Stimulated activated CD4-positive, alpha-beta T cell treated with anti-CD3 and anti-CD28 coated beads, TNF-alpha, amount 100 ng/mL, for 48 hours (primary cell): Measurements from ENCODE around the gene PTPRT.

Experiments used
- DNase-seq, 3 donors: peaks; one replicate each; pipeline ENCODE4 v3.0.0-alpha.2; 2020; ENCODE audit warnings: low read depth in 3 of 3

The PTPRT gene

DNA sequence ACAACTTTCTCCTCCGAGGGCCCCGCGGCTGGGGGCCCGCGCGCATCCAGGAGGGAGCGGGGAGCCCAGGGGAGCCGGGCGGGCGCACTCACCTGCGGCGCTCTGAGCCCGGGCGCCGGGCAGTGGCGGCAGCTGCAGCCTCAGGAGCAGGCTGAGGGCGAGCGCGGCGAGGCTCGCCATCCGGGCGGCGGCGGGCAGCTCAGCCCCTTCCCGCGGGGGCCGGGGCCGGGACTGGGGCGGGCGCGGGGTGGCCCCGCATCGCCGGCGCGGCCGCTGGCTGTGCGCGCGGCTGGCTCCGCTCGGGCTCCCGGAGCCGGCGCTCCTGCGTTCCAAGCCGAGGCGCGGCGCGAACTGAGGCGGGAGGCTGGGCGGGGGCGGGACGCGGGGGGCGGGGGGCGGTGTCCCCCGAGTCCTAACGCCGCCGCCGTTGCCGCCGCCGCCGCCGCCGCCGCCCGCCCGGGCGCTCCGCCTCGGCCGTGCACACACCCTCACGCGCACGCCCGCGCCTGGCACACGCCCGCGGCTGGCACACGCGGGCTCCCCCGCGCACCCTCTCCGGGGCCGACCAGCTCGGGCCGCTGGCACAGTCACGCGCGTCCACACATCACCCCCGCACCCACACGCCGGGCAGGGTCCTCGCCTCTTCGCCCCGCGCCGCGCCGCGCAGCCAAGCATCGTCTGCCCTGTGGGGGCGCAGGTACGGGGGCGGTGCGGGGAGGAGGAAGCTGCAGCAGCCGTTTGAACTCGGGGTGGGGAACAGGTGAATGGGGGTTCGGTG, at the start of gene PTPRT:
Gene PTPRT (minus strand): TSS at position 353 of the 778 bp plus-strand sequence. CDS start 173 bp downstream, at position 180.
- DNase-seq: no peak

- DNase-seq: no peak
Observed at GRCh38 chr20:43238833-43239232, 49.1 kb upstream of the PTPRT start.

DNA sequence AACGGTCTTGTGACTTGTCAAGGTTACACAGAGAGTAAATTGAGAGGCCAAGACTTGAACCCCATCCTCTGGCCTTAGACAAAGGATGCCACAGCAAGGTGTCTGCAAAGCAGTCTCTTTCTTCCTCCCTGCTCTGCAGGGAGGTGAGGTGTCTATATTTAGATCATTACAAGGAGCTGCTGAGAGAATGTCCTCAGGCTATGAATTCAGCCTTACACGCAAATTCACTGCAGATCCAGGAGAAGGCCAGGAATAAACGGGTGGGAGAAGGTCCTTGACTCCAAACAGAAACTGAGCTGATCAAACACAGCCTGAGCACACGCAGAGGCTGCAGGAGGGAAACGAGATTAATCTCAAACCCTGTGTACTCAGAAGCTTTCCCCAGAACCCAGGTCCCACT, 48.6 kb upstream of the PTPRT start:
- DNase-seq: no peak

DNA sequence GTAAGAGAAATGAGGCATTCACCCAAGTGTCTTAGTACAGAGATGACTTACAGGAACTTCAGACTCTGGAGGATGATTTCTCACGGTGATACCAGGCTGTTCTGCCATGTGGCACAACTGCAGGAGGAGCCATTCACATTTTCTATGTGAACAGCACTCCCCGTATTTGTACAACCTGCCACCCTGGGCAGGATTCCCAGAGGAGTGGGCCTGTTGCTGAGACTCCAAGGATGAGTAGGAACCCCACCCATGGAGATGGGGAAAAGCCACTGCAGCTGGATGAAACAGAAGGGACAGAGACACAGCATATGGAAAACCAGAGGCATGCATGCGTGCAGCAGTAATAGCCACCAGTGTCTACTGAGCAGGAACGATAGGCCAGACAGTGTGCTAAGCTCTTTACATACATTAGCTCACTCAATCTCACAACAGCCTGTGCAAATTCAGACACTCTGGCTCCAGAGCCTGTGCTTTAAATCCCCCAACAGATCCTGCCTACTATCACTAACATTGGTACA, 48.0 kb upstream of the PTPRT start:
- DNase-seq: no peak

DNA sequence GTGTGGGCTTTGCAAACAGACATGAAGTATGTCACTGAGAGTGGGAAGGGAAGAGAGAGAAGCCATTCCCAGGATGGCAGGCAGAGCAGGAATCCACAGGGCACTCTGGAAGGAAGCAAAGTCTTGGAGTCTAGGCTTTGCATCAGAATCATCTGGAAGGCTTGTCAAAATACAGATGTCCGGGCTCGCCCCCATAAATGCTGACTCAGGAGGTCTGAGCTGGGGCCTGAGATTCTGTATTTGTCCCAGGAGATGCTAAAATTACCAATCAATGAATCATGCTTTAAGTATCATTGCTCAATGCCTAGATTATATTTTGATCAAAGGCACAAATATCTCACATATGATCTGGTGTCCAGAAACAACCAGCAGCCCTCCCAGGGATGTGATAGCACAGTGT, 46.3 kb upstream of the PTPRT start:
- DNase-seq: no peak

- no peak for DNase-seq
Observed at GRCh38 chr20:43231829-43232228, 42.1 kb upstream of the PTPRT start.

DNA sequence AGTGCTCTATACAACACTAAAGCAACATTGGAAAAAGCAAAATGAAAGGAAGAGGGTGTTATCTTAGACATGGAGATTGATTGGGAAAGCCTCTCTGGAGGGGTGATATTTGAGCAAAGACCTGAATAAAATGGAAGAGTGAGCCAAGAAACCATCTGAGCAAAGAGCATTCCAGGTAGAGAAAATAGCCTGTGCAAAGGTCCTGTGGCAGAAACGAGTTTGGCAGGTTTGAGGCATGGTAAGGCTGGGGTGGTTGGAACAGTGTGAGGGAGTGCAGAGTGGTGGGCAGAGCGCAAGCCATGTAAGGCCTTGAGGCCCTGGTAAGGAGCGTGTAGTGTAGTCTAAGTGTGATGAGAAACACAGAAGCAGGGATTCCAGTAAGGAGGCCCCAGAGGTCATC, 40.0 kb upstream of the PTPRT start:
- no peak for DNase-seq

GRCh38 chr20:43220612-43221011, 30.9 kb upstream of the PTPRT start:
- DNase-seq: no peak

DNA sequence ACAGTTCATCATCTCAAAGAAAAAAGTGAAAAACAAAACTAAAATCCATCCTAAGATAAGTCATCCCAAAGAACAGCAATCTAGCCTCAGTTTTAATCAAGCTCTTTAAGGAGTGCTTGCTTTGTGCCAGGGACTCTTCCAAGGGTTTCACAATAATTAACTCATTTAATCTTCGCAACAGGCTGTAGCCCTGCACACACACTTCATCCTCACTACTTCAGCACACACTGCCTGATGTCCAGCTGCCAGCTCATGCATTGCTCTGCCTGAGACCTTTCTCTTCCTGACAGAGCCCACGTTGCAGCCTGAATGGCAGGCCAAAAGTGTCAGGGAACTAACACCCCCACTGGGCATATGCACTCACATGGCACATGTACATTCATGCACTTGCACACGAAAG, 21.2 kb upstream of the PTPRT start:
- no peak for DNase-seq

DNA sequence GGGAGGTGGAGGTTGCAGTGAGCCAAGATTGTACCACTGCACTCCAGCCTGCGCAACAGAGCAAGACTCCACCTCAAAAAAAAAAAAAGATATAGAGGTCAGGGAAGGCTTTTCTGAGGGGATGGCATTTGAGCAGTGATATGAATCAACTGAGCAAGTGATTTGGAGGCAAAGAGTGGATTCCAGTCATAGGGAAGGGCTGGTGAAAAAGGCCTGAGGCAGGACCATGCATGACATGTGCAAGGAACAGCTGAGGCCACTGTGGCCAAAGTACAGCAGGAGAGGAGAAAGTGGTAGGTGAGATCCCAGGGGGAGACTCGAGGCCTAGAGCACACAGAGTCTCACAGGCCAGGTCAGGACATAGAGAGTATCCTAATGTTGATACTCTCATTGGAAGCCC, 20.1 kb upstream of the PTPRT start:
- no peak for DNase-seq

DNA sequence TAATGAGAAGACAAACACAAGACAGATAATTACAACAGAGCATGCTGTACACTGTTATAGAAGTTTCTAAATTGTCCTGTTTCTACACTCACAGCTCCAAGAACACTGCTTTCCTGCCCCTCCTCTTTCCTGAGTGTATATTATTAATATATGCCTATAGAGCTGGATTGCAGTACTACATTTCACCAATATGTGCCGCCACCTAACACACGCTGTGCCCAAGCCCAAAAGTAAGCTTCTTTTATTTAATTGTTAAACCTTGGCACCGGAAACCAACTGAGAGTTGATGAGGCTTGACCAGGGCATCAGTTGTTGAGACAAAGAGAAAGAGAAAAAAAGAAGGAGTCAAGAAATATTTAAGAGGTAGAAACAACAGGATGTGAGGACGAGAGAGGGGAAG, 16.0 kb upstream of the PTPRT start:
- DNase-seq: no peak

DNA sequence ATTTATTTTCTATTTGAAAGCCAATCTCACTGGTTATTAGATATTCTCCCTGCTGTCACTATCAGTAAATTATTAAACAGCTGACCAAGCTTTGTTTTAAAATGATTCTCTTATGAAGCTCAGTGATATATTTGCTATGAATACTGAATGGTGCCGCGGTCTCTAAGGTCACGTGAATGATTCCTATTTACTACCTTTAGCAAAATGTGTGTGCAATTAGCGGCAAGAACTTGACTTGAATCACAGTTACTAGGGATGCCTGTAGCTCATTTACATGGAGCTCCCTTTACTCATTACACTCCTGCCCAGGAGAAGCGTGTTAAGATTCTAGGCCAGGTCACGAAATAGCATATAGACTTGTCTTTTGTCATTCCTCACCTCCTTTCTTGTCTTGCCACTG, 12.4 kb upstream of the PTPRT start:
- no peak for DNase-seq

GRCh38 chr20:43198607-43199006, 8.9 kb upstream of the PTPRT start:
- no peak for DNase-seq

GRCh38 chr20:43196243-43196642, 6.5 kb upstream of the PTPRT start:
- no peak for DNase-seq

DNA sequence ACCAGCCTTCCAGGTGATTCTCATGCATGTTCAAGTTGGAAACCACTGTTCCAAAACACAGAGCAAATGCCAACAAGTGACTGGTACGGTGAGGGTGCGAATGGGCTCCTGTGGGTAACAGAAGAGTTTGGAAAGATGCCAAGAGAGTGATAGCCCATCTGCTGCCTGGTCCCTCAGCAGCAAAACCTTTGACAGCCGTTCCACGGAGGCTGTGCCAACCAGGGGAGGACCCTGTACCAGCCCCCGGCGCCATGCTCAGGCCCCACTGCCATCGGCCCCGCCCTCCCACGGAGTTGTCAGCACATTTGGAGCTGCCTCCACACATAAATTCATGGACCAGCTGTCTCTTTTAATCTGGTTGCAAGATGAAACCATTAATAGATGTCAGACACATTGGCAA, 4.4 kb upstream of the PTPRT start:
- DNase-seq: no peak

DNA sequence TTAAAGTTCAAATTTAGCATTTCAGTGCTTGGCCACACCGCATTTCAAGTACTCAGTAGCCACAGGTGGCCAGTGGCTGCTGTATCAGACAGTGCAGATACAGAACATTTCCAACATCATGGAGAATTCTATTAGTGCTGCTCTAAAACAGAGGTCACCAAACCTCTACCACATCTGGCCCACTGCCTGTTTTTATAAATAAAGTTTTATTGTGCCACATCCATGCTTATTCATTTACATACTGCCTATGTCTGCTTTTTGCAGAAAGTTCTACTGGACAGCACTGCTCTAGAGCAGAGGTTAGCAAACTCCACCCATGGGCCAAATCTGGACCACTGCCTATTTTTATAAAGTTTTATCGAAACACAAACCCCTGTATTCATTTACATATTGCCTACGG, 3.7 kb upstream of the PTPRT start:
- no peak for DNase-seq

GRCh38 chr20:43191946-43192863, 2.5 kb upstream of the PTPRT start:
- DNase-seq: no peak

DNA sequence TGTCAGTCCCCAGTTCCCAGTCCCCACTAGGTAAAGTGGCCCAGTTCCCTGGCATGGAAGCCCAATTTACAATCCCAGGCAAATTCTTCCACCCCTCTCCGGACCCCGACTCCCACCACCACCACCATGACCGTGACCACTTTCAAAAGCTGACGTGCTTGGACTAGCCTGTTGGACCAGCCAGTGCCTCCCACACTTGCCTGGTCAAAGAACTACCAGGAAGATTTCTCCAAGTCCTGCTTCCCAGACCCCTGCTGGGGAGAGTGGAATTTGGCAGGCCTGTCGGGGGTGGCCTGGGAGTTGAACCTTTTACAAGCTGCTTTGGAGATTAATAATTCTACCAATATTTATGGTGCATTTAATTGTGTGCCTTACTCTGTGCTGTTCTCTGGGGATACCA, 1.4 kb upstream of the PTPRT start:
- DNase-seq: no peak

- no peak for DNase-seq
Observed at GRCh38 chr20:43190332-43190953, 737 bp upstream of the PTPRT start.

DNA sequence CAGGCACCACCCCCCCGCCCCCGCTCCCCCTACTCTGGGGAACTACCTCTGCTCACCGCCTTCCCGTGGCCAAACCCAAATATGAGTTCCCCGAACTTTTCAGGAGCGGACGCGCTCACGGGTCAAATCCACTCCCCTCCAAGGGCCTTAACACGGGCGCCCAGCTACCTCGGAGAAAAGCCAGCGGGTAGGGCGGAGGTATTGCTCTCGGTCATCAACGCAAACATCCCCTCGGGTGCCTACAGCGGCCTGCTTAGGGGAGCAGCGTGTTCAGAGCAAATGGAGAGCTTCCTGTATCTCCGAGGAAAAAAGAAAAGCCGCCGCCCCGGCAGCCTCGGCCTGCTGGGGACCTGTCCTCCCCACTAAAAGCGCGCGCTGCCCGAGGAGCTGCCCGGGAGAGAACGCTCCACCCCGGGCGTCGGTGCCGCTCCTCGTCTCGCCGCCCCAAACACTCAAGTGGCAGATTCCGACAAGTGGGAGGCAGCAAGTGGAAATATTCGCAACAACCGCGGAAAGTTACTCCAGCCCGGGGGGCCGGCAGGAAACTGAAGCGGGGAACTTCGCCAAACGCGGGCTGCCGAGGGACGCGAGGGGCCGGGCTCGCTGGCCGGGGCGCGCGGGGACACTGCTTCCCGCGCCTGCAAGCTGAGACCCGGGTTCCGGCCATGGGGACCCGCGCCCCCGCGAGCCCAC, 699 bp downstream of the PTPRT start:
- no peak for DNase-seq

GRCh38 chr20:43188234-43188653, 1.5 kb downstream of the PTPRT start:
- no peak for DNase-seq
